Stimulated activated CD4-positive, alpha-beta T cell treated with anti-CD3 and anti-CD28 coated beads, Interleukin-1b, Interleukin-23, amount 100 ng/mL, for 1 hour (primary cell): ENCODE measurements around the gene TMBIM4.
"Not testable (repeated sequence)": the region's sequence is repeated elsewhere in the genome, so short reads cannot be mapped to it uniquely, and the experiment has no call there.

Experiments
- DNase-seq, 2 donors: peaks; one replicate each; pipeline ENCODE4 v3.0.0-alpha.2; 2020; ENCODE audit warnings: low read depth in 2 of 2

Gene TMBIM4

GRCh38 chr12:66169221-66170170 lies at the start of gene TMBIM4:
Gene TMBIM4 (minus strand): TSS chr12:66169996. CDS start chr12:66169951, 45 bp downstream.
- peak; percentile 44 to 68 for DNase-seq

DNA sequence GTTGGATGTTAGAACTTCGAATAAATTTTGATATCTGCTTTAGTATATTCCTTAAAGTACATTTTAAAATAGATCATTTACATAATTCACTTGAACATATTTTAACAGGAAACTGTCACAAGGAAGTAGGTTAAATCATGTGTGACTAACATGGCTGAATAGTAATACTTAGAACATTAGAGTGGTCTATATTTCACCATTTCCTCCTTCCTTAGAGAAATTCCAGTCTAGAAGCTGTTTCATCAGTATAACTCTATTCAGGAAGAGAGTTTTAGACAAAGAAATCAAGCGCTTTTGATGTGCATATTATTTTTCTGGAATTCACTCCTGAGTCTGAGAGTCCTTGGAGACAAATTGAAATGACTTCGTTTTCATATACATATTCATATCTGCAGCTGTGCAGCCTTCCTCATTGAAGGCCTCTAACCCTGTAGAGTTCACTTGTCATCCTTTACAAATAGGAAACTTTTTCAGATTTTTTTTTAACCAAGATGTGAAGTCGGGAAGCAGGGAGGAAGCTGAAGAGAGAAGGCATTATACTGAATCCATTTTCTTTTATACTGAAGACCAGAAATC lies 47.6 kb upstream of the TMBIM4 start:
- DNase-seq, result no peak

GRCh38 chr12:66213011-66213410 lies 43.2 kb upstream of the TMBIM4 start:
- not testable (repeated sequence) for DNase-seq

DNA sequence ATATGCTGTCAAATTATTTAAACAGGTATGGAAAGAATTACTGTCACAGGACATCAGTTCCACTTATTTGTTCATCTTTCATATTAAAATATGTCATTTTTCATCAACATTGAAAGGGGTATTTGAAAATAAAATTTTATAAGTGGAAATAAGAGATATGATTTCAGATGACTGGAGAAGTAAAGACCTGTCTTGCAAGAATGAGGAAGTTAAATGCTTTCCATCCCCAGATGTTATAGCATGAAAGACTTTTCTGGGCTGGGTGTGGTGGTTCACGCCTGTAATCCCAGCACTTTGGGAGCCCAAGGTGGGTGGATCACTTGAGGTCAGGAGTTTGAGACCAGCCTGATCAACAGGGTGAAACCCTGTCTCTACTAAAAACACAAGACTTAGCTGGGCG lies 41.8 kb upstream of the TMBIM4 start:
- DNase-seq, result not testable (repeated sequence)

DNA sequence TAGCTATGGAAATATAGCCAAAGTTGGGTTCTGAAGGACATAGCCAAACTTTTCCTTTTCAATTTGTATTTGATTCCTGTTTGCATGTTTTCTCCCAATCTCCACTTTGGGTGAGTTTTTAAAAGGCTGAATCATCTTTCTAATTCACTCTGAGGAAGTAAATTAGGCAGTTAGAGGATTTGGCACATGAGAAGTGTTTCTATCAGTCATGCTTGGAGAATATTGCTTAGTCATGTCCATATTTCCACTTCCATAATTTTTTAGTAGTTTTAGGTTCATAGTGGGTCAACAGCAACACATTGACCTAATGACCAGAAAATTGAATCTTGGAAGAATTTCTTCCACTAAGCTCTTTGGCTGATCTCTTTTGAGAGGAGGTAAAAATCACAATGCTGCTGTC lies 41.0 kb upstream of the TMBIM4 start:
- no peak for DNase-seq

DNA sequence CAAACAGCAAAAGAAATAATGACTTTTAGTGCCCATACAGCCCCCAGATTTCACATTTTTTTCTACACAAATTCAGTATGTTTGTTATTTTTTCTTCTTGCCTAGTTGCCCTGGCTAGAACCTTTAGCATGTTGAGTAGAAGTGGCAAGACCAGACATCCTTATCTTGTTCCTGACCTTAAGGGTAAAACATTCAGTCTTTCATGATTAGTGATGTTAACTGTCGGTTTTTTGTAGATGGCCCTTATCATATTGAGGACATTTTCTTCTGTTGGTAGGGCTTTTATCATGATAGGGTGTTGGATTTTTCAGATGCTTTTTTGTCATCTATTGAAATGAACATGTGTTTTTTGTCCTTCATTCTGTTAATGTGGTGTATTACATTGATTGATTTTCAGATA lies 36.3 kb upstream of the TMBIM4 start:
- DNase-seq, result no peak

- DNase-seq, result no peak
These were observed 34.0 kb upstream of the TMBIM4 start for GRCh38 chr12:66203820-66204219.

GRCh38 chr12:66199831-66200509 lies 30.2 kb upstream of the TMBIM4 start:
- no peak for DNase-seq

DNA sequence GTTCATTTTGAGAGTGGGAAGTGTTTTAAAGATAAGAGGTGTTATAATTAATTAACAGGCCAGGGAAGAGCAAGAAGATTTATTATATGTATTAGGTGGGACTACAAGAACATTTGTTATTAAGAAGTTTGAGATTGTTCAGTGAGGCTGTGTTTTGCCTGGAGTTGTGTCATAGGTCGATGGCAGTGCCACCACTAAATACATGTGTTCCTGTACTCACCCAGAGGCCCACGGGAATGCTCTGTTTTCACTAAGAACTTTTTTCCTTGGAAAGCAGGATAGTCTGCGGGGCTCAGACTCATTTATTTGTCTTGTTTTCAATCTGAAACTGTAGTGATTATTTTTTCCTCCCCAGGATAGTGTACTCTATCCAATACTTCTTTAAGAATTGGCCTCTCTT lies 29.3 kb upstream of the TMBIM4 start:
- no peak for DNase-seq

GRCh38 chr12:66197495-66197921 lies 27.7 kb upstream of the TMBIM4 start:
- no peak for DNase-seq

GRCh38 chr12:66196806-66197205 lies 27.0 kb upstream of the TMBIM4 start:
- no peak for DNase-seq

GRCh38 chr12:66195242-66195641 lies 25.4 kb upstream of the TMBIM4 start:
- no peak for DNase-seq

DNA sequence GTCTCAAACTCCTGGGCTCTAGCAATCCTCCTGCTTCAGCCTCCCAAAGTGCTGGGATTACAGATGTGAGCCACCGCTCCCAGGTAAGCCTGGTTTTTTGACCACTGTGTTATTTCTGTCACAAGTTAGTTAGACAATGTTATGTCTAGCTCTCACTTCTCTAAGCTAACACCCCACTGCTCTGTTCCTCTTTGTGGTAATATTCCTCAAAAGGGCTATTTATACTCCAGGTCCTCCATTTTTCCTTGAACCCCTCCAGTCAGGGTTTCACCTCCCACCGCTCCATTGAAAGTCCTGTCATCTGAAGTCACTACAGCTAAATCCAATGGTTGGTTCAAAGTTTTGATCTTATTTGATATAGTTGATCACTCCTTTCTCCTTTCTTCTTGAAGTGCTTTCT lies 24.3 kb upstream of the TMBIM4 start:
- DNase-seq, result no peak

DNA sequence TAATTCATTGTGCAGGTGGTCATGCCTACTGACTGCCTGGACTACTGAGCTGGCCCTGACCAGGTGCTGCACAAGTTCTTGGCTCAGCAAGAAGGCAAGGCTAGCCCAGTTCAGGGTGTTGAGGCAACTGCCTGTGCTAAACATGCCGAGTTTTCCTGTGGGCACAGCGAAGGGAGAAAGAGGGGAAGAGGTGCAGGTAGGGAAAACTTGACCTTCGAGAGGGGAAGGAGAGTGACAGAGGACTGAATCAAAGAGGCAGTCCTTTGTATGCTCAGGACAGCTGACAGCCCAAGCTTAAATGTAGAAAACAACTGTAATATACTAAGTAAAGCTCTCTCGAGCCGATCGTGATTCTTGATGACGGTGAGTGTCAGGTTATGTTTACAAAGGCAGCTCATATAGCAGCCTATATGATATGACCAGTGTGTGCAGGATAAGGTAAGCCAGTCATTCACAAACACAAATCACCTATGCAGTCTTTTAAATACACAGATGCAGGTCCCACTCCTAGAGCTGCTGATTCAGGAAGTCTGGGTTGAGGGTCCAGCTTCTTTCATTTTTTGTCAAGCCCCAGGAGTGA lies 21.8 kb upstream of the TMBIM4 start:
- DNase-seq, result no peak

DNA sequence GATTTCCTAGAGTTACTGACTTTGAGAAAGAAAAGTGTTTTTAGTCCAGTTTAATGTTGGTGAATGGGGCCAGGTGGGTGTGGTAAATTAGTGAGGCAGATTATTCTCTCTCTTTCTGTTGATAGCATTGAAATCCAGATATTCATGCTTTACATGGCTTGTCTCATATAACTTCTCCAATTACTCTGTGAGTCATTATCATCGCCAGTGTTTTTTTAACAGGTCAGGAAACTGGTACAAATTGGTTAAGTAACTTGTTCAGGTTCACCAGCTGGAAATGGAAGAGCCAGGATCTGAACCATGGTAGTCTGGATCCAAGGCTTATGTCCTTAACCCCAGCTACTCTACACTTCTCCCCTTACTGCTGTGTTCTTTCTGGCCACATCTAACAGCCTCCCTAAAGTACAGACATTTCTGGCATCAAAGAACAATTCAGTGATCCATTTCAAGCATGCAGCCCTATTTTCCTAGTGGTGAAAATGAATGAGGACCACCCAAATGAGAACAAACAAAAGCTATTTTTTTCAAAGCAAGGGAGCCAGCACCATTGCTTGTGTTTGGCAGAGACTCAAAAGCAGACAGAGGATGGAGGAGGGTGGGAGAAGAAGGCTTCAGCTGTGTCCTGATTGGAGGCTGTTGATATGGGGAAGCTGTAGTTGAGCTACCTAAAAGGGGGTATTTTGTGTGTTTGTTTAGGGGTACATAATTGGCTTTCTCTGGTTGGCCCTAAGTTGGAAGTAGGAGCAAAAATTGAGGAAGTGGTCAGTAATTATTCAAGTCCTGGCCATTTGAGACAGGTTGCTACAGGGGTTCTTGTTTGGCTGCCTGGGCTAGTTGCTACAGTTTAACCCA lies 20.9 kb upstream of the TMBIM4 start:
- DNase-seq, result no peak

- no peak for DNase-seq
These were observed 20.1 kb upstream of the TMBIM4 start for GRCh38 chr12:66189889-66190288.

DNA sequence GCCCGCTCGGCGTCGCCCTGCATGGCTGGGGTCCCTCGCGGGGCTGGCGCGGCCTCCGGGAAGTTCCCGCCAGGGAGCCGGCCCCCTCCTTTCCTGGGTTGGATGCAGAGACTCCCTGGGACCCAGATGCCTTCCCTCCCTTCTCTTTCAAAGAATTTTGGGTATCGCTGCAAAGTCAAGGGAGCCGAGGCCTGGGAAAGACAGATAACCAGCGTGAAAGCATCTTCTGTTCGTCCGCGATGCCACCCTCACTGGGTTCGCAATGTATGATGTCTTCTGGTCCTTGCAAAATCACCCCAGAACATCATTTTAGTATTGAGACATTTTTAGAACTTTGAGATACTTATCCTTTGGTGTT lies 19.7 kb upstream of the TMBIM4 start:
- no peak for DNase-seq

DNA sequence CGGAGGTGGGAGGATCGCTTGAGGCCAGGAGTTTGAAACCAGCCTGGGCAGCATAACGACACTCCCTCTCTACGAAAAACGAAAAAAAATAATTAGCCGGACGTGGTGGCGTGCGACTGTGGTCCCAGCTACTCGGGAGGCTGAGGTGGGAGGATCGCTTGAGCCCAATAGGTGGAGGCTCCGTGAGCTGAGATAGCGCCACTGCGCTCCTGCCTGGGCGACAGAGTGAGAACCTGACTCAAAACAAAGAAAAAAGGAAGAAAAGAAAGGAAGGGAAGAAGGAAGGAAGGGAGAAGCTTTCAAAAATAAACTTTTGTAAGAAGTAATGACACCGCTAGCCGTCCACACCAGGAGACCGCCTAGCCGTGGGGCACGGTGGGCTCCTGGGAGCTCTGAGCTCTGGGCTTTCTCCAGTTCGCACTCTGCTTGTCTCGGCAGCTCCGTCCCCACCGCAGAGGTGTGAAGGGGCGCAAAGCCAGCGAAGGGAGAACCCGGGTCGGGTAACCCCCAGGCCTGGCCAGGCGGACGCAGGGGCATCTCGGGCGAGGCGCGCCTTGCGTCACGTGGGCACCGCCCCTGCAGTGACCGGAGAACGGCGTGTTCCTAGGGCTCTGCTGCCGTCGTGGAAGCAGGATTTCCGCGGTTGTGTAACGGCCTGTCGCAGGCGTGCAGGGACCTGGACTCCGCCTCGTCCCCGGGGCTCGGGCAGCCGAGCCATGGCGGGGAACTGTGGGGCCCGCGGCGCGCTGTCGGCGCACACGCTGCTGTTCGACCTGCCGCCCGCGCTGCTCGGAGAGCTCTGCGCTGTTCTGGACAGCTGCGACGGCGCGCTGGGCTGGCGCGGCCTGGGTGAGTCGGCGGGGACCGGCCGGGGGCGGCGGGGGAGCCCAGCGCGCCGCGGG lies 19.0 kb upstream of the TMBIM4 start, which contains the start of gene IRAK3:
Gene IRAK3, plus strand, starts transcription at position 631 of the 902 bp plus-strand sequence. Its CDS starts 86 bp downstream, at position 717.
- no peak for DNase-seq

GRCh38 chr12:66187821-66188220 lies 18.0 kb upstream of the TMBIM4 start:
- DNase-seq, result no peak

GRCh38 chr12:66187036-66187435 lies 17.2 kb upstream of the TMBIM4 start:
- DNase-seq, result no peak
